HG03066 (cell line): ENCODE data around the gene WNT9B.
"Not testable (repeated sequence)": the region's sequence is repeated elsewhere in the genome, so short reads cannot be mapped to it uniquely, and the experiment has no call there.

Experiments
- ATAC-seq: cut with Tn5 transposase; IDR thresholded peaks from one replicate; pipeline ENCODE4 v1.9.1; 2021; ENCODE audit warnings: low read depth; ENCODE audit not compliant: unreplicated experiment

Gene WNT9B

GRCh38 chr17:46821482-46822387, 29.6 kb upstream of the WNT9B start:
- ATAC-seq: no peak

- ATAC-seq: no peak
Measured at GRCh38 chr17:46822388-46822921, 28.9 kb upstream of the WNT9B start.

GRCh38 chr17:46823657-46824056, 27.7 kb upstream of the WNT9B start:
- ATAC-seq: no peak

- no peak for ATAC-seq
Measured at GRCh38 chr17:46826116-46826515, 25.3 kb upstream of the WNT9B start.

- ATAC-seq: no peak
Measured at GRCh38 chr17:46827274-46827673, 24.1 kb upstream of the WNT9B start.

GRCh38 chr17:46831573-46832330, 19.6 kb upstream of the WNT9B start:
- no peak for ATAC-seq

- no peak for ATAC-seq
Measured at GRCh38 chr17:46832331-46832821, 19.0 kb upstream of the WNT9B start.

- ATAC-seq: no peak
Measured at GRCh38 chr17:46832945-46833839, 18.2 kb upstream of the WNT9B start.

- no peak for ATAC-seq
Measured at GRCh38 chr17:46833840-46834208, 17.6 kb upstream of the WNT9B start.

- ATAC-seq: no peak
Measured at GRCh38 chr17:46834846-46835245, 16.5 kb upstream of the WNT9B start.

GRCh38 chr17:46836500-46836899, 14.9 kb upstream of the WNT9B start:
- no peak for ATAC-seq

- no peak for ATAC-seq
Measured at GRCh38 chr17:46837521-46837920, 13.9 kb upstream of the WNT9B start.

GRCh38 chr17:46839211-46839610, 12.2 kb upstream of the WNT9B start:
- ATAC-seq: no peak

- not testable (repeated sequence) for ATAC-seq
Measured at GRCh38 chr17:46840596-46840995, 10.8 kb upstream of the WNT9B start.

- ATAC-seq: no peak
Measured at GRCh38 chr17:46841561-46842379, 9.6 kb upstream of the WNT9B start.

GRCh38 chr17:46842835-46843234, 8.5 kb upstream of the WNT9B start:
- no peak for ATAC-seq

GRCh38 chr17:46847204-46848191, 3.9 kb upstream of the WNT9B start:
- no peak for ATAC-seq

- ATAC-seq: no peak
Measured at GRCh38 chr17:46848534-46848933, 2.8 kb upstream of the WNT9B start.
